Measurements from ENCODE around the gene SLC15A3. TPM values are rescaled to one million over a fixed set of nuclear protein-coding genes. Genes with fewer than 3 reads are reported as not detected.

Gene SLC15A3
- total RNA-seq, 1 donor from 2014 or later = 5.0 TPM

DNA sequence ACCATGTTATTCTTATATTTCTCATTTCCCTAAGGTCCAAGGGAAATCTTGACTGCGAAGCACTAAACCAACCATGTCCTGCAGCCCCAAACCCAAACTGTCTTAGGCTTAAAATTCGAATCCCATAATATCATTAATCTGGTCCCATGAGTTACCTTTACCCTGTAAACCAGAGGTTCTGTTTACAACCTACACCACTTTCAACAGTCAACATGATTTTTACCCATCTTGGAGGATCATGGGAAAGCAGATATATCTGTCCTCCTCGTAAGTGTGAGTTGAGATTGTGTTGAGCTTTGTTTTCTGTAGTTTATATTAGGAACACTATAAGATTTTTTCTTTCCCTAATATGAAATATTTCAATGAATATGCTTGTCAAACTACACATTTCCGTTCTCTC lies 52.0 kb downstream of the SLC15A3 start:
- TF ChIP-seq, protein P1, sequence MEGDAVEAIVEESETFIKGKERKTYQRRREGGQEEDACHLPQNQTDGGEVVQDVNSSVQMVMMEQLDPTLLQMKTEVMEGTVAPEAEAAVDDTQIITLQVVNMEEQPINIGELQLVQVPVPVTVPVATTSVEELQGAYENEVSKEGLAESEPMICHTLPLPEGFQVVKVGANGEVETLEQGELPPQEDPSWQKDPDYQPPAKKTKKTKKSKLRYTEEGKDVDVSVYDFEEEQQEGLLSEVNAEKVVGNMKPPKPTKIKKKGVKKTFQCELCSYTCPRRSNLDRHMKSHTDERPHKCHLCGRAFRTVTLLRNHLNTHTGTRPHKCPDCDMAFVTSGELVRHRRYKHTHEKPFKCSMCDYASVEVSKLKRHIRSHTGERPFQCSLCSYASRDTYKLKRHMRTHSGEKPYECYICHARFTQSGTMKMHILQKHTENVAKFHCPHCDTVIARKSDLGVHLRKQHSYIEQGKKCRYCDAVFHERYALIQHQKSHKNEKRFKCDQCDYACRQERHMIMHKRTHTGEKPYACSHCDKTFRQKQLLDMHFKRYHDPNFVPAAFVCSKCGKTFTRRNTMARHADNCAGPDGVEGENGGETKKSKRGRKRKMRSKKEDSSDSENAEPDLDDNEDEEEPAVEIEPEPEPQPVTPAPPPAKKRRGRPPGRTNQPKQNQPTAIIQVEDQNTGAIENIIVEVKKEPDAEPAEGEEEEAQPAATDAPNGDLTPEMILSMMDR (IDR thresholded peaks at IDR 0.05; ENCODE audit: unreplicated experiment) = no peak
- Mint-ChIP-seq H3K27ac (peak overlapping the region; percentile 9), H3K4me1 (peaks cover 9% of the 10 kb centered on the region), H3K4me3 (no peak overlapping the region), H3K9me3 (no peaks in the 10 kb centered on the region), H3K36me3 (peaks cover 25% of the 10 kb centered on the region), H3K27me3 (ENCODE audit: low read depth) (no peaks in the 10 kb centered on the region)
- no peak for DNase-seq (ENCODE audit: low spot score in 2 of 2, unreplicated experiment in 2 of 2)

DNA sequence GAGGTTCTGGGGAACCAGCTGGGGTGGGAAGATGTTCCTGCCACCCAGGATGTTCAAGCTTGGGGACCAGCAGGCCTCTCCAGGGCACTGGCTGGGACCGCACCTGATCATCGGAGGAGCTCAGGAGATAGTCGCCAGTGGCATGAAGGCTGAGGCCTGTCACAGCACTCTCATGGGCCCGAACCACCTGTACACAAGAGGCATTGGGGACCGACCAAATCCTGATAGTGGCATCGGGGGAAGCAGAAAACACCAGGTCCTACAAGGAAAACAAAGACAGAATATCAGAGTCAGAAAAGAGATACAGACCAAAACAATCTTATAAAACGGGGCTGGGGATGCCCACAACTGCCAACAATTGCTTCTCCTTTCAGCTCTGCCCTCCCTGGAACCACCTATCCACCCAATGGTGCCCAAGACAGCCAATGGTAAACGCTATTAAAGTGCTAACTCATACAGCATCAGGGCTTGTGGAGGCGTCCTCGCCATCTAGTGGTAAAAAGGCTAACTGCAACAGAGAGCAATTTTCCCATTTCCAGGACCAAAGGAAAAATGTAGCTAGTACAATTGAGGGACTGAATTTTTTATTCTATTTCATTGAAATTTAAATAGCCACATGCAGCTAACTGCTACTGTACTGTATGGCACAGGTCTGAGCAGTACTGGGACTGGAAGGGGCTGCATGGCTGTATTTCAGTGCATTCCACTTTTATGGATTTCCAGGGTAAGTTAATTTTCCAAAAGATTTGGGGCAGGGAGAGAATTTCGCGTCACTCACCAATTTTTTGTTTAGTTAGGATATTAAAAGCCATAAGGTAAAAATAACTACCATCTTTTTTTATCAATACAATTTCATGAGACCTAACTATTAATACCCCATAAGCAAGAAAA lies 52.7 kb downstream of the SLC15A3 start:
- Mint-ChIP-seq H3K4me3 (no peak overlapping the region), H3K9me3 (no peaks in the 10 kb centered on the region), H3K27ac (peak overlapping the region; percentile 61), H3K27me3 (ENCODE audit: low read depth) (no peaks in the 10 kb centered on the region), H3K36me3 (peaks cover 28% of the 10 kb centered on the region), H3K4me1 (peaks cover 4% of the 10 kb centered on the region)
- TF ChIP-seq, protein P1 (IDR thresholded peaks at IDR 0.05; ENCODE audit: unreplicated experiment) = peak; percentile 92
- no peak for DNase-seq (ENCODE audit: low spot score in 2 of 2, unreplicated experiment in 2 of 2)

DNA sequence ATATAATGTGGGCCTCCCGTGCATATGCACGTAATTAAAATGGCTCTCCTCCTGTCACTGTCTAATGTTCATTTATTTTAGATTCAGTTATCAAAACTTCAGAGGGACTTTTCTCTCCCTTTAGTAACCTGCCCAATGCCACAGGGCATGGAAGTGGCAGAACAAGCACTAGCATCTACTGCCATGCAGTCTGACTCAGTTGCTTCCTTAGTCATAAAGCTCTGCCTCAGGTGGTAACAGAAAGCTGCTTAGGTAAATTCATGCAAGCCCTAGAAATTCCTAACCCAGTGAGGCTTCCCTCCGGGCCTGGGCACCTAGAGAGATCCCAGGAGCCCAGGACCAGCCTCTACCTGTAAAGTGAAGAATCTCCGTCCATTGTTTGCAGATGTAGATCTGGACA lies 54.5 kb downstream of the SLC15A3 start:
- Mint-ChIP-seq H3K9me3 (no peaks in the 10 kb centered on the region), H3K27ac (no peak overlapping the region), H3K4me1 (no peaks in the 10 kb centered on the region), H3K27me3 (ENCODE audit: low read depth) (no peaks in the 10 kb centered on the region), H3K4me3 (no peak overlapping the region), H3K36me3 (peaks cover 31% of the 10 kb centered on the region)
- no peak for DNase-seq (ENCODE audit: low spot score in 2 of 2, unreplicated experiment in 2 of 2)
- TF ChIP-seq, protein P1 (IDR thresholded peaks at IDR 0.05; ENCODE audit: unreplicated experiment) = no peak

DNA sequence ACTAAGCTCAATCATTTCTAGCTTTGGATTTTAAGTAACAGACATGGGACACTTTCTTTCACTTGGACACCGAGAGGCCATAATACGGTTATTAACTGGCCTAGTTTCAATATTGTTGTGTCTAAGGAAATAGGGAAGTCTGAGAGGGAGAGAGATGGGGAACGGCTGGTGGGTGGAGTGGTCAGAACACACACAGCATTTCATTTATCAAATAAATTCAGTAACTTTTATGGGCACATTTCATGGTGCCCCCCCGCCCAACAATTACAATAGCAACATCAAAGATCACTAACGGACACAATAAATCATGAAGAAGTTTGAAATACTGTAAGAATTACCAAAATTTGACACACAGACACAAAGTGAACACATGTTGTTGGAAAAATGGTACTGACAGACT lies 56.3 kb downstream of the SLC15A3 start:
- peaks cover 2% of the 10 kb centered on the region for H3K4me1 Mint-ChIP-seq
- no peak overlapping the region for H3K4me3 Mint-ChIP-seq
- H3K36me3 Mint-ChIP-seq = peaks cover 34% of the 10 kb centered on the region
- TF ChIP-seq, protein P1 (IDR thresholded peaks at IDR 0.05; ENCODE audit: unreplicated experiment) = no peak
- H3K27ac Mint-ChIP-seq = no peak overlapping the region
- no peaks in the 10 kb centered on the region for H3K27me3 Mint-ChIP-seq (ENCODE audit: low read depth)
- no peak for DNase-seq (ENCODE audit: low spot score in 2 of 2, unreplicated experiment in 2 of 2)
- H3K9me3 Mint-ChIP-seq = no peaks in the 10 kb centered on the region

DNA sequence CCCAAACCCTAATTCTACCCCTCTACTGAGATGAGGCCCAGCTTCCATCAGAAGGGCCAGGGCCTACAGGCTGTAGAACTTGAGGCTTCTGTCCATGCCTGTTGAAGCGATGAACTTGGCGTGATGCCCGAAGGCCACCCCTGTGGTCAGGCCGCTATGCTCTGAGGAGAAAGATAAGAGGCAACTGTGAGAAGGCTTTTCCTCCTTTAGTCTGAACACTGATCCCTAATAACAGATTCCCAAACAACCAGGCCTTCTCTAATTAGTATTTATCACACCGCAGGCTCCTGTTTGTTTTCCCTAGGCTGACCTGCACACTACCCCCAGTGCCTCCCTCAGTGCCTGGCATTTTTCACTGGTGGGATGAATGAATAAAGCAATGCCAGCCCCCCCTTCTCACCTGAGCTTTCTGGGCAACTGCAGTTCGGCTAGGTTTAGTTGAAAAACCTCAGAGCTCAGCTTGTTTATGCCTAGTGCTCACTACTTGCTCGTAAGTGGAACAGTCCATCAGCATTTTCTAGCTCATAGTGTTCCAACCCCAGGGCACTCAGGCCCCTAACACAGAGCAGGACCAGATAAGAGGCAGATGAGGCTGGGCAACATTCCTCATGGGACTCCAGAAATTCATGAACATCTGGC lies 60.8 kb downstream of the SLC15A3 start:
- TF ChIP-seq, protein P1 (IDR thresholded peaks at IDR 0.05; ENCODE audit: unreplicated experiment) = no peak

More for the DNA sequence above, 60.8 kb downstream of the SLC15A3 start:
- Mint-ChIP-seq H3K9me3 (no peaks in the 10 kb centered on the region), H3K4me3 (no peak overlapping the region), H3K4me1 (peaks cover 8% of the 10 kb centered on the region), H3K27ac (peak overlapping the region; percentile 12), H3K36me3 (peaks cover 27% of the 10 kb centered on the region), H3K27me3 (ENCODE audit: low read depth) (no peaks in the 10 kb centered on the region)
- no peak for DNase-seq (ENCODE audit: low spot score in 2 of 2, unreplicated experiment in 2 of 2)
